Measurements from ENCODE around the gene GRIN3B.
A peak's percentile ranks its signal among the peaks of the same experiment; 100 is the strongest.

GRIN3B gene

DNA sequence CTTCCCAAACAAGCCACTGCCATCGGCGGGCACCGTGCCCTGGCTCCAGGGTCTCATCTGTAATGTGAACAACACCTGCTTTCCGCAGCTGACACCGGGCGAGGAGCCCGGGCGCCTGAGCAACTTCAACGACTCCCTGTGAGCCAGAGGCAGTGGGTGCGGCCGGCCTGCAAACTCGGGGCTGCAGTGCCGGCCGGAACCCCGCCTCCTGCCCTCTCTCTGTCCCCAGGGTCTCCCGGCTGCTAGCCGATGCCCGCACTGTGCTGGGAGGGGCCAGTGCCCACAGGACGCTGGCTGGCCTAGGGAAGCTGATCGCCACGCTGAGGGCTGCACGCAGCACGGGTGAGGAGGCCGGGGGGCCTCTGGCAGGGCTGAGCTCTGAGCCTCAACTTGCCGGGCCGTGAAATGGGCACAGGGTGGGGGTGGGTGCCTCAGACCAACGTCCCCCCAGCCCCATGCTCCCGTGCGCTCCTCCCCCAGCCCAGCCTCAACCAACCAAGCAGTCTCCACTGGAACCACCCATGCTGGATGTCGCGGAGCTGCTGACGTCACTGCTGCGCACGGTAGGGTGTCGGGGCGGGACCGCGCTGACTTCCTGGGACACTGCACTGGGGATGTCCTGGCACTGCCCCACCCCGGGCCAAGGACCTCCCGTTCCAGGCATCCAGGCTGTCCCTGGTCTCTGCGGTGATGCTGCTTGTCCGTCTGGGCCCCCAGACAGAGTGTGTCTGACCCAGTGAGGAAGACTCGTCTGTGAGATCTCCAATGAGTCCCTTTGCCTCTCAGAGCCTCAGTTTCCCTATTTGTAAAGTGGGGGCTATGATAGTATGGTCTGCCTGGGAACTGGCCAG lies 41.8 kb downstream of the GRIN3B start:
- TF ChIP-seq CEBPB (IDR thresholded peaks at IDR 0.05) (no peak), RAD21 (IDR thresholded peaks at IDR 0.05; ENCODE audit: low read depth) (no peak), CREB1 (IDR thresholded peaks at IDR 0.05; ENCODE audit: low read depth) (peak; percentile 73), EP300 (IDR thresholded peaks at IDR 0.05; ENCODE audit: borderline replicate concordance) (no peak), TCF12 (IDR thresholded peaks at IDR 0.05; ENCODE audit: low read depth) (no peak), TEAD4 (IDR thresholded peaks at IDR 0.05) (no peak), EGR1 (IDR thresholded peaks at IDR 0.05) (no peak), FOXM1 (IDR thresholded peaks at IDR 0.05; ENCODE audit: borderline replicate concordance, low read depth) (no peak), YY1 (IDR thresholded peaks at IDR 0.05; ENCODE audit: low read depth) (no peak), NFIC (IDR thresholded peaks at IDR 0.05) (no peak)
- TF ChIP-seq, protein P1, sequence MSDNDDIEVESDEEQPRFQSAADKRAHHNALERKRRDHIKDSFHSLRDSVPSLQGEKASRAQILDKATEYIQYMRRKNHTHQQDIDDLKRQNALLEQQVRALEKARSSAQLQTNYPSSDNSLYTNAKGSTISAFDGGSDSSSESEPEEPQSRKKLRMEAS (IDR thresholded peaks at IDR 0.05) = peak; percentile 27; the same call in 1 of the 2 replicates

DNA sequence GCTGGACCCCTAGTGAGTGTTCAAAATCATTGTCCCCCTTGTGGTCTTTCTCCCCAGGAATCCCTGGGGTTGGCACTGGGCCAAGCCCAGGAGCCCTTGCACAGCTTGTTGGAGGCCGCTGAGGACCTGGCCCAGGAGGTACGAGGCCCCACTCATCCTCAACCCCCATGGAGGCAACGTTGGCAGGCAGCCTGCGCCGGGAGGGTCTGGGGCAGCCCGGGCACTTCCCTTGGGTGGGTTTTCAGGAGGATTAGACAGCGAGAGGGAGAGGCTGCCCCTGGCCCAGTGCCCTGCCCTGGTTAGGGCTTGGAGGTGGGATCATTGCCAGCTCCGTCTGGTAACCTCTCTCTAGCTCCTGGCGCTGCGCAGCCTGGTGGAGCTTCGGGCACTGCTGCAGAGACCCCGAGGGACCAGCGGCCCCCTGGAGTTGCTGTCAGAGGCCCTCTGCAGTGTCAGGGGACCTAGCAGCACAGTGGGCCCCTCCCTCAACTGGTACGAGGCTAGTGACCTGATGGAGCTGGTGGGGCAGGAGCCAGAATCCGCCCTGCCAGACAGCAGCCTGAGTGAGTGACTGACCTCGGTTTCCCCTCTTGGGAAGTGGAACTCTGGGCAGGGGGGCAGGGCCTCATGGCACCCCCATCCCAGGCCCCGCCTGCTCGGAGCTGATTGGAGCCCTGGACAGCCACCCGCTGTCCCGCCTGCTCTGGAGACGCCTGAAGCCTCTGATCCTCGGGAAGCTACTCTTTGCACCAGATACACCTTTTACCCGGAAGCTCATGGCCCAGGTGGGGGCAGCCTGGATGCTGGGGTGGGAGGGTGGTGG lies 42.7 kb downstream of the GRIN3B start:
- TF ChIP-seq NFIC (IDR thresholded peaks at IDR 0.05) (peak; percentile 95), EP300 (IDR thresholded peaks at IDR 0.05; ENCODE audit: borderline replicate concordance) (no peak), ZBTB7A (IDR thresholded peaks at IDR 0.05; ENCODE audit: low read depth) (peak; percentile 53; the same call in 1 of the 2 replicates)

DNA sequence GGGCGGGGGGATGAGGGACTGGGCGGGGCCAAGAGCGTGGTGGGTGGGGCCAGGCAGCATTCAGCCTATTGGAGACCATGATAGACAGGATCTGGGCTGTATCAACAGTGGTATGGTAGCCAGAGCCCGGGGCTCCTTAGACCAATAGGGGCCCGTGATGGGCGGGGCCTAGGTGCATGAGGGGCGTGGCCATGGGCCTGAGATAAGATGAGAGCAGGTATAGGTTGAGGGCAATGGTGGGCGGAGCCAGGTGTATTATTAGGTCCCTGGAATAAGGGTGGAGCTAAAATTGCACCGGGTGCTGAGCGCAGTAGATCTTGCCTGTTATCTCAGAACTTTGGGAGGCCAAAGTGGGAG lies 45.0 kb downstream of the GRIN3B start:
- TF ChIP-seq FOXM1 (IDR thresholded peaks at IDR 0.05; ENCODE audit: borderline replicate concordance, low read depth) (no peak), ZBTB7A (IDR thresholded peaks at IDR 0.05; ENCODE audit: low read depth) (no peak), RAD21 (IDR thresholded peaks at IDR 0.05; ENCODE audit: low read depth) (no peak), CREB1 (IDR thresholded peaks at IDR 0.05; ENCODE audit: low read depth) (no peak), TAF1 (IDR thresholded peaks at IDR 0.05; ENCODE audit: low read depth) (no peak), EGR1 (IDR thresholded peaks at IDR 0.05) (no peak), EP300 (IDR thresholded peaks at IDR 0.05; ENCODE audit: borderline replicate concordance) (no peak)

DNA sequence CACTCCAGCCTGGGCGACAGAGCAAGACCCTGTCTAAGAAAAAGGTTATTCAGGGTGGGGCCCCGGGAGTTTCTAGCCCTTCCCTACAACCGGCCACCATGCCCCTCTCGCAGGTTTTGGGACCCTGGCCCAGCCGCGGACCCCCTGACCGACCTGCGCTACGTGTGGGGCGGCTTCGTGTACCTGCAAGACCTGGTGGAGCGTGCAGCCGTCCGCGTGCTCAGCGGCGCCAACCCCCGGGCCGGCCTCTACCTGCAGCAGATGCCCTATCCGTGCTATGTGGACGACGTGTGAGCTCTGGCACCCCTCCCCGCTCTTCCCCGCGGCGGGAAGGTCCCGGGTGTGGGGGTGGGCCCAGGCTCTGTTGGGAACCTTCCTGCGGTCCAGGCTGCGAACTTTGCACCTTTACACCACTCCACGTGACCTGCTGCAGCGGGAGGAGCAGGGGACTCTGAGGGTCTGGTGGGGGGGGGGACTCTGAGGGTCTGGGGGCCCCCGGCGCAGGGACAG lies 46.0 kb downstream of the GRIN3B start:
- TF ChIP-seq EGR1 (IDR thresholded peaks at IDR 0.05) (no peak), NFIC (IDR thresholded peaks at IDR 0.05) (no peak), CREB1 (IDR thresholded peaks at IDR 0.05; ENCODE audit: low read depth) (no peak), TCF12 (IDR thresholded peaks at IDR 0.05; ENCODE audit: low read depth) (no peak)
- TF ChIP-seq, protein P2, sequence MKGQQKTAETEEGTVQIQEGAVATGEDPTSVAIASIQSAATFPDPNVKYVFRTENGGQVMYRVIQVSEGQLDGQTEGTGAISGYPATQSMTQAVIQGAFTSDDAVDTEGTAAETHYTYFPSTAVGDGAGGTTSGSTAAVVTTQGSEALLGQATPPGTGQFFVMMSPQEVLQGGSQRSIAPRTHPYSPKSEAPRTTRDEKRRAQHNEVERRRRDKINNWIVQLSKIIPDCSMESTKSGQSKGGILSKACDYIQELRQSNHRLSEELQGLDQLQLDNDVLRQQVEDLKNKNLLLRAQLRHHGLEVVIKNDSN (IDR thresholded peaks at IDR 0.05) = no peak

DNA sequence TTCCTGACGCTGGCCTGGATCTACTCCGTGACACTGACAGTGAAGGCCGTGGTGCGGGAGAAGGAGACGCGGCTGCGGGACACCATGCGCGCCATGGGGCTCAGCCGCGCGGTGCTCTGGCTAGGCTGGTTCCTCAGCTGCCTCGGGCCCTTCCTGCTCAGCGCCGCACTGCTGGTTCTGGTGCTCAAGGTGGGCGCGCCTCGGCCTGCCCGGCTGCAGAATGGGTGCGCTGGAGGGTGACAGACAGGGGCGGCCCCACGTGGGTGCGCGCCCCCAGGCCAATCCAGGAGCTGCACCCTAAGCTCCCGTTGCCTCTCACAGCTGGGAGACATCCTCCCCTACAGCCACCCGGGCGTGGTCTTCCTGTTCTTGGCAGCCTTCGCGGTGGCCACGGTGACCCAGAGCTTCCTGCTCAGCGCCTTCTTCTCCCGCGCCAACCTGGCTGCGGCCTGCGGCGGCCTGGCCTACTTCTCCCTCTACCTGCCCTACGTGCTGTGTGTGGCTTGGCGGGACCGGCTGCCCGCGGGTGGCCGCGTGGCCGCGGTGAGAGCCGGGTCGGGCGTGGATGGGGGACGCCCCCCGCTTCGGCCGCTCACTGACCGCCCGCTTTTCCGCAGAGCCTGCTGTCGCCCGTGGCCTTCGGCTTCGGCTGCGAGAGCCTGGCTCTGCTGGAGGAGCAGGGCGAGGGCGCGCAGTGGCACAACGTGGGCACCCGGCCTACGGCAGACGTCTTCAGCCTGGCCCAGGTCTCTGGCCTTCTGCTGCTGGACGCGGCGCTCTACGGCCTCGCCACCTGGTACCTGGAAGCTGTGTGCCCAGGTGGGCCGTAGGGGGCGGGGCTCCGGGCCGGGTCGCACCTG lies 46.8 kb downstream of the GRIN3B start:
- TF ChIP-seq, protein P2 (IDR thresholded peaks at IDR 0.05) = no peak

DNA sequence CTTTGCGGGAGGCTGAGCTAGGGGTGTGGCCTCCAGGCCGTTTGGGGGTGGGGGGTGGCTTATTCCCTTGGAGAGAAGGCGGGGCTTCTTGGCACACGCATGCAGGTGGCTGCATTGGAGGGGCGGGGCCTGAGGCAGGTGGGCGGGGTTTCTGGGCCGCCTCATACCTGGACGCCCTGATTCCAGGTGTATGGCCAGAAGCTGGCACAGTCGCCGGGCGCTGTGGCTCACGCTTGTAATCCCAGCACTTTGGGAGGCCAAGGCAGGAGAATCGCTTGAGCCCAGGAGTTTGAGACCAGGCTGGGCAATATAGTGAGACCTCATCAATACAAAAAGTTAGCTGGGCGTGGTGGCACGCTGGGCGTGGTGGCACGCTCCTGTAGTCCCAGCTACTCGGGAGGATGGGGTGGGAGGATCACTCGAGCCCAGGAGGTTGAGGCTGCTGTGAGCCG lies 47.5 kb downstream of the GRIN3B start:
- TF ChIP-seq, protein P3, sequence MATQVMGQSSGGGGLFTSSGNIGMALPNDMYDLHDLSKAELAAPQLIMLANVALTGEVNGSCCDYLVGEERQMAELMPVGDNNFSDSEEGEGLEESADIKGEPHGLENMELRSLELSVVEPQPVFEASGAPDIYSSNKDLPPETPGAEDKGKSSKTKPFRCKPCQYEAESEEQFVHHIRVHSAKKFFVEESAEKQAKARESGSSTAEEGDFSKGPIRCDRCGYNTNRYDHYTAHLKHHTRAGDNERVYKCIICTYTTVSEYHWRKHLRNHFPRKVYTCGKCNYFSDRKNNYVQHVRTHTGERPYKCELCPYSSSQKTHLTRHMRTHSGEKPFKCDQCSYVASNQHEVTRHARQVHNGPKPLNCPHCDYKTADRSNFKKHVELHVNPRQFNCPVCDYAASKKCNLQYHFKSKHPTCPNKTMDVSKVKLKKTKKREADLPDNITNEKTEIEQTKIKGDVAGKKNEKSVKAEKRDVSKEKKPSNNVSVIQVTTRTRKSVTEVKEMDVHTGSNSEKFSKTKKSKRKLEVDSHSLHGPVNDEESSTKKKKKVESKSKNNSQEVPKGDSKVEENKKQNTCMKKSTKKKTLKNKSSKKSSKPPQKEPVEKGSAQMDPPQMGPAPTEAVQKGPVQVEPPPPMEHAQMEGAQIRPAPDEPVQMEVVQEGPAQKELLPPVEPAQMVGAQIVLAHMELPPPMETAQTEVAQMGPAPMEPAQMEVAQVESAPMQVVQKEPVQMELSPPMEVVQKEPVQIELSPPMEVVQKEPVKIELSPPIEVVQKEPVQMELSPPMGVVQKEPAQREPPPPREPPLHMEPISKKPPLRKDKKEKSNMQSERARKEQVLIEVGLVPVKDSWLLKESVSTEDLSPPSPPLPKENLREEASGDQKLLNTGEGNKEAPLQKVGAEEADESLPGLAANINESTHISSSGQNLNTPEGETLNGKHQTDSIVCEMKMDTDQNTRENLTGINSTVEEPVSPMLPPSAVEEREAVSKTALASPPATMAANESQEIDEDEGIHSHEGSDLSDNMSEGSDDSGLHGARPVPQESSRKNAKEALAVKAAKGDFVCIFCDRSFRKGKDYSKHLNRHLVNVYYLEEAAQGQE (IDR thresholded peaks at IDR 0.05; ENCODE audit: low read depth) = no peak
- TF ChIP-seq EGR1 (IDR thresholded peaks at IDR 0.05) (no peak), FOXM1 (IDR thresholded peaks at IDR 0.05; ENCODE audit: borderline replicate concordance, low read depth) (no peak), TEAD4 (IDR thresholded peaks at IDR 0.05) (no peak), TAF1 (IDR thresholded peaks at IDR 0.05; ENCODE audit: low read depth) (no peak), CEBPB (IDR thresholded peaks at IDR 0.05) (no peak), RAD21 (IDR thresholded peaks at IDR 0.05; ENCODE audit: low read depth) (no peak), YY1 (IDR thresholded peaks at IDR 0.05; ENCODE audit: low read depth) (no peak), NFIC (IDR thresholded peaks at IDR 0.05) (no peak), ZBTB7A (IDR thresholded peaks at IDR 0.05; ENCODE audit: low read depth) (no peak)
- TF ChIP-seq, protein P2 (IDR thresholded peaks at IDR 0.05) = no peak
- TF ChIP-seq, protein P1 (IDR thresholded peaks at IDR 0.05) = no peak
